HL-60 (cell line): ENCODE results near the gene RAB21.
"Not testable (repeated sequence)": the region's sequence is repeated elsewhere in the genome, so short reads cannot be mapped to it uniquely, and the experiment has no call there.

Source experiments
- CTCF ChIP-seq: IDR thresholded peaks from one replicate; pipeline ENCODE4 v1.5.1; 2011; ENCODE audit warnings: low read length, control low read depth, inconsistent platforms; ENCODE audit not compliant: insufficient read depth
- POLR2AphosphoS5 ChIP-seq: IDR thresholded peaks from 2 replicates; pipeline ENCODE4 v1.6.1; 2012; ENCODE audit warnings: low read depth

- TF ChIP-seq CTCF, POLR2AphosphoS5: not testable (repeated sequence)
Observed at GRCh38 chr12:71822088-71822487, 67.4 kb downstream of the RAB21 start.
